Mononuclear cell (primary cell): Measurements from ENCODE around the gene ATP1B1. TPM values are rescaled to one million over a fixed set of nuclear protein-coding genes. Genes with fewer than 3 reads are reported as not detected.
"Not testable (repeated sequence)": the region's sequence is repeated elsewhere in the genome, so short reads cannot be mapped to it uniquely, and the experiment has no call there.

Source experiments
- H3K27me3 ChIP-seq: 2 replicates; pipeline ENCODE4 v1.6.0; 2011; ENCODE audit warnings: low read length, control low read depth; ENCODE audit not compliant: insufficient read depth
- H3K4me1 ChIP-seq: 2 replicates; pipeline ENCODE4 v1.5.1; 2011; ENCODE audit warnings: mild to moderate bottlenecking, low read length, control low read depth; ENCODE audit not compliant: insufficient read depth
- H3K4me3 ChIP-seq: 2 replicates; pipeline ENCODE4 v1.5.1; 2011; ENCODE audit warnings: mild to moderate bottlenecking, low read length, moderate library complexity
- H3K9me3 ChIP-seq: 2 replicates; pipeline ENCODE4 v1.5.1; 2011; ENCODE audit warnings: low read depth, mild to moderate bottlenecking, control low read depth, low read length
- total RNA-seq: library from RNA; depleted of rRNA; stranded (reverse); fragments of >200 nt; gene quantifications from one replicate; pipeline ENCODE4 v1.2.3, GENCODE V29; 2012

Gene ATP1B1
- total RNA-seq, 1 donor: 4.7 TPM

DNA sequence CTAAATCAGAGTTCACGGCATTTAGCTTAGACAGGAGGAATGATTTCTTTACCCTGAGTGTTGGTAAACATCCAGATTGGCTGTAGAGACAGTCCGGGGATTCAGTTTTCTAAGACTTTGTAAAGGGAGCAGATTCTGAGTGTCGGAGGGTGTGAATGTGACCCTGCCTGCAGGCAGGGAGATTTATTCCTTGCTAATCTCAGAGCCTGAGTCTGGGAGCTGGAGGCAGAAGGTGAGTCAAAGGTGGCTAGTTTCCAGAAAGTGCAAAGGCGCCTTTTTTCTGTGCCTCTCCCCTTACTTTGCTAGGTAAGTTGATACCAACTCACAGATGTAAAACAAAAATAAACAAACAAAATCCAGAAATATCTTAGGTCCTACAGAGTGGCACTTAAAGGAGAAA, 11.7 kb downstream of the ATP1B1 start:
- Histone ChIP-seq H3K9me3 (no peaks in the 10 kb centered on the region), H3K4me3 (no peak overlapping the region), H3K4me1 (peaks cover 15% of the 10 kb centered on the region), H3K27me3 (no peaks in the 10 kb centered on the region)

DNA sequence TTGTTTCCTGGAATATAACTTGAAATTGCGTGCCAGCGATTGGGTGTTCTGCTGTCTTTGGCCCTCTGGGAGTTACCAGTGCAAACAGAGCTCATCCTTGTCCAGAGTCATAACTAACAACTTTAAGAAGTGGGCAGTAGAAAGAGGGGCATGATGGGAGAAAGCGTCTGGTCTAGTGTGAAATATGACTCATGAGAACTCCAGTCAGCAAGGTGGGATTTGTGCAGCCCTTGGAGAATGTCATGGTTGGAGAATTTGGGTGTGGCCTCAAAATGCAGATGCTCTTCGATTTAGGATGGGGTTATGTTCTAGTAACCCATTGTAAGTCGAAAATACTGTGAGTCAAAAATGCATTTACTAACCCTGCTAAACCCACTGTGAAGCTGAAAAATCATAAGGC, 12.9 kb downstream of the ATP1B1 start:
- no peaks in the 10 kb centered on the region for H3K9me3 ChIP-seq
- H3K4me1 ChIP-seq: peaks cover 15% of the 10 kb centered on the region
- H3K4me3 ChIP-seq: no peak overlapping the region
- no peaks in the 10 kb centered on the region for H3K27me3 ChIP-seq

DNA sequence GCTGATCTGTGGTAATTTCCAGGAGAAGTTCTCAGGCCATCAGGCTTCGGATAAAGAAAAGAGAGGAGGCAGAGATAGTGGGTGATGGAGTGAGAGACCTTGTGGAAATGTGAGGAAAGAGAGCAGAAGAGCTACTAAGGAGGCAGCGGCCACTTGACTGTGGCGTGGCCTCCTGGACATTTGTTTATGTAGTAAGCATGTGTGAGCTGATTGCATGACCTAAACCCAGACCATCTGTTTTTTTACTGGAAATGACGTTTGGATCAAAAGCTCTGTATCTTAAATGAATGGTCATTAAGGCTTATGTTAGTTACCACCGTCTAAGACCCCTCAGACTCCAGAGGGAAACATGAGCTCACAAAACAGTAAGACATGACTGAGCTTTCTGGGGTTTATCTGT, 13.6 kb downstream of the ATP1B1 start:
- Histone ChIP-seq H3K27me3 (no peaks in the 10 kb centered on the region), H3K9me3 (no peaks in the 10 kb centered on the region), H3K4me1 (peaks cover 15% of the 10 kb centered on the region), H3K4me3 (no peak overlapping the region)

DNA sequence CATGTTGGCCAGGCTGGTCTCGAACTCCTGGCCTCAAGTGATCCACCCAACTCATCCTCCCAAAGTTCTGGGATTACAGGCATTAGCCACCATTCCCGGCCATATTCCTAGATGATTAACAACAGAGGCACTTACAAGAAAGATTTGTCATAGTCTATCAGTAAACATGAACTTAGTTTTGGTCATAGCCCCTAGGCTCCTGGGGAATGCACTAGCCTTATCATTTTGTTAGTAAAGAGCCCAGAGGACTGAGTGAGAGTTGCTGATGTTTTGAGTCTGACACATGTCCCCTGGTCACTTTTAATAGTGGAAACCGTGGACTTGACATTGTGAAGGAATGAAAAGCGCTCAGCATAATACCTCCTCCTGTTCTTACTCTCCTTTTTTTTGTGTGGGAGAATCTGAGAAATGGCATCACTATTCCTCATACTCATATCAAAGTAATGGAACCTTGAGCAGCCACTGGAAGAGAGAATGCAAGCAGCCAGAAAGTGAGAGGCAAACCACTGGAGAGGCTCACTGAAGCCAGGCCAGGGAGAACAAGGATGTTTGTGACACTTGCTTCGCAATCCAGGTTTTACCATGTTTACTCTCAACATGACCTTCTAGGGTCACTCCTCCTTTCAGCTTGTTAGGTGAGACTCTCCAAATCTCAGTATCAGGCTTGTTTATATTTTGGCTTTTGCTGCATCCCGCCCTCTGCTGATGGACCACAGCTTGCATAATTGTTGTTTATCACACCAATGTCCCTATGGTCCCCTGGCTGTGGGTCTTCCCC, 14.8 kb downstream of the ATP1B1 start:
- no peaks in the 10 kb centered on the region for H3K27me3 ChIP-seq
- H3K9me3 ChIP-seq: no peaks in the 10 kb centered on the region
- no peak overlapping the region for H3K4me3 ChIP-seq
- peaks cover 6% of the 10 kb centered on the region for H3K4me1 ChIP-seq

DNA sequence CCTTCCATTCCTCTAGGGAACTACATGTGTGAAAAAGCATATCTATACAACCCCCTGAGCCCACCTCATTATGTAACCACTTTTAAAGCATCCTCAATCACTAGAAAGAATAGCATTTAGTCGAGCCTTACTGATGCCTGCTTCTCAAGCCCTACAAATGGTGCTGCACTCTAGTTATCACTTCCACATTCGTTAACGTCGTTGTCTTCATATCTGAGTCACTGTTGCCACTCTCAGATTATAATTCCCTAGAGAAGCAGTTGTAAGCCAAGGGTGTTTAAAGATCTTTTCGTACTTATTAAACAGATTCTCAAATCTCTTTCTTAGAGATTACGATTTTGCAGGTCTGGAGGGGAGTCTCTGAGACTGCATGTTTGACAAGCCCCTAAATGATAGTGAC, 16.5 kb downstream of the ATP1B1 start:
- Histone ChIP-seq H3K27me3 (no peaks in the 10 kb centered on the region), H3K4me1 (no peaks in the 10 kb centered on the region), H3K9me3 (no peaks in the 10 kb centered on the region), H3K4me3 (no peak overlapping the region)

DNA sequence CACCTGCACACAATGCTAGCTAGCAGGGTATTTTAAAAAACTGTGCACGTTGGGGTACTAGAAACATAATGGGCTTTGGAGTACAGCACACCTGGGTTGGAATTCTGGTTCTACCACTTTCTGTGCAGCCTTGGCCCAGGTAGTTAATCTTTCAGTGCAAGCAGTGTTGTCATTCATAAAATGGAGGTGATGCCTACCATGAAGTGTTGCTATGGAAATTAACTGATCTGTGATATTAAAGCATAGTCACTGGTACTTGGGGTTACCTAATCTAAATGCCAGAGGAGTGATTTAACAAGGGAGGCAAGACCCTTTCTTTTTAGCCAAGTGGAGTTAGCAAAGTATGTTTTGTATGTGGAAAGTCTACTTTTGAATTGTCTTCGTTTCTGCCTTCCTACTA, 18.0 kb downstream of the ATP1B1 start:
- Histone ChIP-seq H3K27me3 (no peaks in the 10 kb centered on the region), H3K9me3 (no peaks in the 10 kb centered on the region), H3K4me1 (no peaks in the 10 kb centered on the region), H3K4me3 (no peak overlapping the region)

DNA sequence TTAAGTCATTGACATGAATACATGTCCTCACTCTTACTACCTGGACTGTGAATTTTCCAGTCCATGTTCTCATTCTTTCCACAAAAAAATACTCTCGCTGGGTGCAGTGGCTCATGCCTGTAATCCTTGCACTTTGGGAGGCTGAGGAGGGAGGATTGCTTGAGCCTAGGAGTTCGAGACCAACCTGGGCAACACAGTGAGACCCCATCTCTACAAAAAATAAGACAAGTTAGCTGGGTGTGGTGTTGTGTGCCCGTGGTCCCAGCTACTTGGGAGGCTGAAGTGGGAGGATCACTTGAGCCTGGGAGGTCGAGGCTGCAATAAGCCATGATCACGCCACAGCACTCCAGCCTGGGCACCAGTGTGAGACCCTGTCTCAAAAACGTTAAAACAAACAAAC, 19.1 kb downstream of the ATP1B1 start:
- H3K4me3 ChIP-seq, H3K27me3 ChIP-seq, H3K9me3 ChIP-seq: not testable (repeated sequence)

DNA sequence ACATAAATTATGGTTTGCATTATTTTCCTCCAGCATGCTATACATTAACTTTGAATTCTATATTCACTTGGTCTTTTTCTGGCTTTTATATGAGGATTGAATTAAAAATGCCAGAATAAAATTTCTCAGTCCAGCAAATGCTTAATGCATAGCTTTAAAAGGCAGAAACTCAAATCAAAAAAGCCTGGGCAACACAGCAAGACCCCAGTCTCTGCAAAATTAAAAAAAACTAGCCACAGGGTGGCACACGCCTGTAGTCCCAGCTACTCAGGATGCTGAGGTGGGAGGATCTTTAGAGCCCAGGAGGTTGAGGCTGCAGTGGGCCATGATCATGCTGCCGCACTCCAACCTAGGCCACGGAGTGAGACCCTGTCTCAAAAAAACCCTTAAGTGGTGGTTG, 19.8 kb downstream of the ATP1B1 start:
- Histone ChIP-seq H3K27me3 (no peaks in the 10 kb centered on the region), H3K4me3 (no peak overlapping the region), H3K4me1 (no peaks in the 10 kb centered on the region), H3K9me3 (no peaks in the 10 kb centered on the region)

More for the DNA sequence above, 19.1 kb downstream of the ATP1B1 start:
- not testable (repeated sequence) for H3K4me1 ChIP-seq

DNA sequence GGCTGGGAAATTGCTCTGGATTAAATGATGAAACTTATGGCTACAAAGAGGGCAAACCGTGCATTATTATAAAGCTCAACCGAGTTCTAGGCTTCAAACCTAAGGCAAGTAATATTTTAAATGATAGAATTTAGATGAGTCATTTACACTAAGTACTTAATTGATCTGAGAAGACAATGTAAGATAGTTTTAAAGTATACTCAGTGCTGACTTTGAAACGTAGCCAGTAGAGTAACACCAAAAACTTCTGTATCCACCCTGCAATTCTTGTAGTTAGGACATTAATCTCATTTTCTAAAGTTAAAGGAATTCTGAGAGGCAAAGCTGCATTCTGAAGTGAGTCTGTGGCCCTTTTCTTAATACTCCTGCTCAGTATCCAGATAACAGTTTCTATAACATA, 20.8 kb downstream of the ATP1B1 start:
- no peak overlapping the region for H3K4me3 ChIP-seq
- no peaks in the 10 kb centered on the region for H3K9me3 ChIP-seq
- H3K4me1 ChIP-seq: no peaks in the 10 kb centered on the region
- no peaks in the 10 kb centered on the region for H3K27me3 ChIP-seq

DNA sequence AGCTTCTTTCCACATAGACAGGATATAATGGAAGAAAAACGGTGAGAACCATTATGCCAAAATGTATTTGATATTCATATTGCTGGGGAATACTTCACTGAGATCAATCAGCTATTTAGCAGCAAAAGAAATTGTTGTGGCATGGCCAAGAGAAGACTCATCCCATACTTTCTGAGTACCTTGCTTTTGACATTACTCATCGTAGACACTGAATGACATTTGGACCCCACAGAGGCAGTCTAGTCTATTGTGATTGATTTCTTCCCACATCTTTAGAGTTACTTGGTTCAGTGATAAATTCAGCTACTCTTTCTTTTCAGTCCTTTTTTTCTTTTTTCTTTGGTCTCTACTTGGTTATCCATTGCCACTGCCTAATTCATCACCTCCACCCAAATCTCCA, 22.1 kb downstream of the ATP1B1 start:
- H3K27me3 ChIP-seq: no peaks in the 10 kb centered on the region
- H3K4me1 ChIP-seq: no peaks in the 10 kb centered on the region
- no peak overlapping the region for H3K4me3 ChIP-seq
- H3K9me3 ChIP-seq: no peaks in the 10 kb centered on the region

DNA sequence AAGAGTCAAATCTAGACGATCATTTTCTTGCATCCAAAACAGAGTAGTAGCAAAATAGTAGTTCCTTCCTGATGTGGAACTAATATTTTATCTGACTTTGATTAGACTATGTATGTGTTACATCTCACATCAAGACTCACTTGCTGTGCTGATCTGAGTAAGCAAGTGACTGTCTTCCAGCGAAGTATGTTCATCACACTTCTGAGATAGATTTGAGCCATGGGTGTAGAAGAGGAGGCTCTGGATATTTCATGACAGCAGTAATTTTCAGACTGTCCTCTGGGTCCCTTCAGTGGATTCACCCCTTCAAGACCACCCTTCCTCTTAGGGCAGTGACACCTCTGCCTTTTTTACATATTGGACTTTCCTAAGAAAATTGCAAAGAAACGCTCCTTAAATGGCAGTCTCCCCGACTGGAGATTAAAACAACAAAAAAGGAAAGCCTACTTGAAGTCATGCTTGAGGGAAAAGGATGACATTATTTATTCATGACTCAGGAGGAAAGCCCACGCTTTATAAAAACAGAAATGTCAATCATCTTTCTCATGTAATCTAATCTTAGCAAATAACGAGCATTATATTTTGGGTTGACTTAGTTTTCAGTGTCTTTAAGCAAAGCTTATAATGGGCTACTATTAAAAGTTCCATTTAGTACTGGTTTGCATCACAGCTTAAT, 22.8 kb downstream of the ATP1B1 start:
- Histone ChIP-seq H3K27me3 (no peaks in the 10 kb centered on the region), H3K4me3 (no peak overlapping the region), H3K9me3 (no peaks in the 10 kb centered on the region), H3K4me1 (no peaks in the 10 kb centered on the region)

DNA sequence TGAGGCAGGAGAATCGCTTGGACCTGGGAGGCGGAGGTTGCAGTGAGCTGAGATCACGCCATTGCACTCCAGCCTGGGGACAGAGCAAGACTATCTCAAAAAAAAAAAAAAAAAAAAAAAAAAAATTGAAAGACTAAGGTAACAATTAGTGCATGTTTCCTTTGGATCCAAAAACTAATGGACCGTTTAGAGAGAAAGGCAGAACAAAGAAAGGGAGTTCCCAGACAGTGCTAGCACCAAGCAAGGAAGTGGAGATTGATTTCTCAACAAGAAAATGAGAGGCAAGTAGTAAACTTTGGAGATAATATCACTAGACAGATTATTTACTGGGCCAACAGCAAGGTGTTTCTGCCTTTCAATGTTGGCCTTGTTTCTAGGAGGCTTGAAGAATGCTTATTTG, 24.2 kb downstream of the ATP1B1 start:
- Histone ChIP-seq H3K9me3 (no peaks in the 10 kb centered on the region), H3K27me3 (no peaks in the 10 kb centered on the region), H3K4me3 (no peak overlapping the region), H3K4me1 (no peaks in the 10 kb centered on the region)

DNA sequence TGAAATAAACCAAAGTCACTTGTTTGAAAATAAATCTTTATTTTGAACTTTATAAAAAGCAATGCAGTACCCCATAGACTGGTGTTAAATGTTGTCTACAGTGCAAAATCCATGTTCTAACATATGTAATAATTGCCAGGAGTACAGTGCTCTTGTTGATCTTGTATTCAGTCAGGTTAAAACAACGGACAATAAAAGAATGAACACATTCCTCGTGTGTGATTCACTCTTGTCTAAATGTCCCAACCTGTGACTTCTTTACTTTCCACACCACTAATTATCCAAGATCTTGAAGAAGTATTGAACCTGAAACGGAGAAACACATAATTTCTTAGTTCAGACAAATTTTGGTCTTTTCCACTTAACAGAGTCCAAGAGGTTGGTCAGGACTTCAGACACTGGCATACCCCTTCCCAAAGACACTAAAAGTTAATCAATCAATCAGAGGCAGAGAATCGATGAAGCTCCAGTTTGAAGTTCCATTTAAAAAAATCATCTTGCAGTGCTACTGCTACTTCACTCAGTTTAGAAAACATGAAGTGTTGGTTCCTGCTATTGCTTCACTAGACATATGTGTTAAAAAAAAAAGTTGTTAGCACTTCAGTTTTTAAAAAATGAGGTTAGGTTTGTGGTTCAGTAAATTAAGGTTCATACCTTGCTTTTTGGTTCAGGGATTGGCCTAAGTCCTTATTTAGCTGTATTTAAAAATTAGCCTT, 26.2 kb downstream of the ATP1B1 start:
- H3K4me1 ChIP-seq: no peaks in the 10 kb centered on the region
- H3K27me3 ChIP-seq: no peaks in the 10 kb centered on the region
- no peaks in the 10 kb centered on the region for H3K9me3 ChIP-seq
- H3K4me3 ChIP-seq: no peak overlapping the region

DNA sequence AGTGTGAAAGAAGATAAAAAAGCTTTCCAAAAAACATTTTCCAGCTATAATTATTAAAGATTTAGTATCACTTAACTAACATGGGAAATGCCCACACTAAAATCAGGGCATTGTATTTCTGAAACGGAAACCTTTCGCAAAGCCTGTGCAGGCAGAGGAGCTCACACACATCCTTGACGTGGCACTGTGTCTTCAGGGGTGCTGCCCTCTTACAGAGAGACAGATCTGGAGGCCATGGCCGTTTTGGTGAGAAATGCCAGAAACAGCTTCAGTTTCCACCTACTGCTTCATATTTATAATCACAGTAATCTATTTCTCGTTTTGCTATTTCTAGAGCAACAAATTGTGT, 26.7 kb downstream of the ATP1B1 start:
- no peaks in the 10 kb centered on the region for H3K4me1 ChIP-seq
- no peaks in the 10 kb centered on the region for H3K9me3 ChIP-seq
- H3K4me3 ChIP-seq: no peak overlapping the region
- H3K27me3 ChIP-seq: no peaks in the 10 kb centered on the region

DNA sequence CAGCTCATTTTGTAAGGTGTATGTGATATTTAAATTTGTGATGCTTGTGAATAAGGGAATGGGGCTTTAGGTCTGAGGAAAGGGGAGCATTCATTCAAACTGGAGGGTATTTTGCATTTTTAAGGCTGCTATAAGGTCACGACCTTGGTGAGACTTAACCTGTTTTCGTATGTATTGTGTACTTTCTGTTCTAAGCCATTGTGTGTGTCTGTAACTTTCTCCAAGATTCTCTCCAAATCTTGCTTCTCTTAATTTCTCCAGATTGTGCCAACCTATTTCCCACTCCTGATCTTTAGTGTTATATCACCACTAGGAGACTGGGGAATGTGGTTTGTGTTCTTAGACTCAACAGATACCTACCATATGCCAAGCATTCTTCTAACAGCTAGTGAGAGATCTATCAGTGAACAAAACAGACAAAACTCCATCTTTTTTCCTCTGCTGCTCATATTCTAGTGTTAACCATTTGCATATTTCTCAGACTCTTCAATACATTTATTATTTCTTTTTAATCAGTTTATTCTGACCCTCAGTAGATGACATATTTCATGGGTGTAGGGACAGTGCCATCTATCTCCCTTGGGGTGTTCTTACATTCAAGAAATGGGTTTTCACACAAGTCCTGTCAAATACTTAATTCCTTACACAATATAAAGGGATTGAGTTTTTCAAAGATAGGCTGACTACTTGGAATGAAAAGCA, 27.5 kb downstream of the ATP1B1 start:
- H3K27me3 ChIP-seq: no peaks in the 10 kb centered on the region
- H3K4me3 ChIP-seq: no peak overlapping the region

More for the DNA sequence above, 27.5 kb downstream of the ATP1B1 start:
- no peaks in the 10 kb centered on the region for H3K9me3 ChIP-seq
- no peaks in the 10 kb centered on the region for H3K4me1 ChIP-seq
